ENCODE results near the gene LRRC7.

Gene LRRC7

DNA sequence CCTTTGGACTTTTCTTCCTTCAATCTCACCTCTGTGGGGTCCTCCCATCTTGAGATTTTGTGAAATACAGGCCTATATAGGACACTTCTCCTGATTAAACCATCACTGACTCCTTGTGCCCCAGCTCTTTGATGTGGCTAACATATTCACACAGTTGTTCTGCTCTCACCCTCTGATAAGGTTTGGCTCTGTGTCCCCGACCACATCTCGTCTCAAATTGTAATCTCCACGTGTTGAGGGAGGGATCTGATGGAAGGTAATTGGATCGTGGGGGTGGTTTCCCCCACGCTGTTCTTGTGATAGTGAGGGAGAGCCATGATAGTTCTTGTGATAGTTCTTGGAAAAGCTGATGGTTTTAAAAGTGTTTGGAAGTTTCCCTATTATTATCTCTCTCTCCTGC is 19.7 kb downstream of the LRRC7 start:
- DNase-seq (ENCODE audit: low read depth in 1 of 2, low spot score in 1 of 2) = no peak

DNA sequence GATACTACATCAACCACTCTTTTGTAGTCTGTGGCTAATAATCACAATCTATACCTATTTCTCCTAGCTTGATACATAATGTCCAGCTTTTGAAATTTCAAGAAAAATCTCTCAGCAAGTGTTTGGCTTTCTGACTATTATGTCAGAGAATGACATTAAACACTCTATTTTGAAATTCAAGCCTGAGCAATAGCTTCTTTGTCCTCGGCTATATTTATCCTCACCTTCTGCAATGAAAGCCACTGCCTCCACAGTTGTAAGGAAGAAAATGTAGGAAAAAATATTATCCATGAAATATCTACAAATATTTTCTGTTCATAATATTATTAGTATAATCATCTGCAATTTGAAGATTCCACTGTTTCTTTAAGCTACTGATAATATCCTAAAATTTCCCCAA is 22.1 kb downstream of the LRRC7 start:
- no peak for DNase-seq (ENCODE audit: low read depth in 1 of 2, low spot score in 1 of 2)

DNA sequence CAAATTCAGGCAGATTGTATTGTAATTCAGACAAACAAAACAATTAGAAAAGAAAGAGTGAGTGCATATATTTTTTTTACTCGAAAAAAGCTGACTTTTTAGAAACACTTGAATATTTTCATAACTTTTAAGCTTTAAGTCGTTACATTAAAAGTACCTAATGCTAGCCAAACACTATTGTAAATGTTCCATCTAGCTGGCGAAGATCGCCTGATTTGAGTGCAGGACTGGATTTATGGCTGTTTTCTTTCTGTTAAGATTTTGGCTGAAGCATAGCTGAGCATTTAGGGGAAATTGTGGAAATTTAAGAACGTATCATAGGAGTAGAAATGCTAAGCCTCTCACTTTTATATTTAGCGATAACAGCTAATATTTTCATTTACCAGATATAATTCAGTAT is 24.6 kb downstream of the LRRC7 start:
- no peak for DNase-seq (ENCODE audit: low read depth in 1 of 2, low spot score in 1 of 2)

DNA sequence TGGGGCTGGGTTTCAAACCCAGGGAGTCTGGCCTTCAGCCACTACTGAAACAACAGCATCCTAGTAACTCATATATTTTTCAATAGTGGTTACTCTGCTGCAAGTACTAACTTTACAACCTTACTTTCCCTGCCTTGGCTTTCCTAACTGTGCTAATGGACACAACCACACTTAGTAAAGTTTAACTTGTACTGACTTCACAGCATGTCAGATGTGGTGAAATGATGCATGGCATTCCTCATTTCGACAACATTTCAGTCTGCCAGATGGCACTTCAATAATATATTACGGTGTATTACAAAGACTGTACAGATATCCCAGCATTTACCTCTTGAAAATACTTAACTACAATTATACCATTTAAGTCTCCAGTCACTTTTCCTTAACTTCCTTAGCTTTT is 27.8 kb downstream of the LRRC7 start:
- DNase-seq (ENCODE audit: low read depth in 1 of 2, low spot score in 1 of 2) = no peak

DNA sequence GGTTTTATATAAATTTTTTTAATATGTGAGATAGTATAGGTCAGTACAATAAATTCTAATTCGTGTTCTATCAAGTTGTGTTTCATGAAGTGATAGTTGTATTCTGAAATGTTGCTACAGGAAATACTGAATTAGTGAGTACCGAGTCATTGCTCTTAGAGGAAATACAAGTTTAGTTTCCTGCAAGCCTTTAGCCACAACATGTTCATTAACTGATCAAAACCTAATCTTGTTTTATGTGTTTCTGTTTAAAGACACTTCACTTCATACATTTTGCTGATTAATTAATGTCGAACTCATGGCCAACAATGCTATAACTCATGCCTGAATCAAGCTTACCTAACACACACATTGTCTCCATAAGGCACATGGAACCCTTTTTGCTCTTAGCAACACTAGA is 43.6 kb downstream of the LRRC7 start:
- DNase-seq (ENCODE audit: low read depth in 1 of 2, low spot score in 1 of 2) = no peak

DNA sequence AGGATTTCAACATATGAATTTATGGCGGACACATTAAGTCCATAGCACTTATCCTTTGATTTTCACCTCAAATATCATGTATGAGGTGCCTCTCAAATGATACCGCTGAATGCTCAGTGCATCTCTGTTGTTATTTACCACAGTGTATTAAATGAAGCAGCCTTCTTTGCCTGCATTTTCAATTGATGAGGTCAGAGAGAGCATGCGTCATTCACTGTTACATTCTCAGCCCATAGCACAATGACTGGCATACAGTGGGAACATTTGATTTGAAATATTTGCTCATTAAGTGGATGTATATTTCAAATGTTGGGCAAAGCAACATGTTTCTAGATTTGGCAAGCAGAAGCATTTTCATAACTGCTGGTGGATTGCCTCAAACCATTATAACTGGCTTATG is 45.7 kb downstream of the LRRC7 start:
- DNase-seq (ENCODE audit: low read depth in 1 of 2, low spot score in 1 of 2) = no peak

DNA sequence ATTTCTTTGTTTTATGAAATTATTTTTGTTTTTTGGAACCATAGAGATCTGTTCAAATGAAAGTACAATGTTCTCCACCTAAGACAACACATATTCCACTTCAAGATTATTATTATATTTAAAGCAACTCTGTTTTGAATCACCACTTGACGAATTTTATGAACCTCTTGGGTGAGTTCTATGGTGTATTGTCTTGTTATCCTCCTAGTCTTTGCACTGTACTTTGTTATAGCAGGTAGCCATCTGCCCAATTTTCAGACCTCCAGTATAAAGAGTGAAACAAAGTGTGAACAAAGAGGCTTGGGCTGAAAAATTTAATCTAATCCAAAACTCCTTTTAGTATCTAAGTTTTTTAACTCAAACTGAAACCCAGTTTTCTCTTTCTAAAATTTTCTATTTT is 71.0 kb downstream of the LRRC7 start:
- DNase-seq (ENCODE audit: low read depth in 1 of 2, low spot score in 1 of 2) = no peak

DNA sequence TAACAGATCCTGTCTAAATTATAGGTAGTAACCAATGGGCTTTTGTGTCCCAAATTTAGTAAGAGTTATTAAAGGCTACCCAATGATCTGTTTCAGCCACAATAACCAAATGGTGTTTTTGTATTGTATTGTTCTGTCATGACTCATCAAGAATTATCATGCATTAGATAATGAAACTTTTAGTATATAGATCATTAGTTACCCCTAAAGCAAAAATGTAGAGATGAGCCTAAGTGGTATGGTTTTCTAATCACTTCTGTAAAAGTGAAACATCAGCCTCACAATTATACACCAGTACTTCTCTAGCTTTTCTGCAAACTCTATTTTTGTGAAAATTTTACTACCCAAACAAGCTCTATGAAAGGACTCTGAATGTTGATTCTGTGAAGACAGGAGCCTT is 71.4 kb downstream of the LRRC7 start:
- DNase-seq (ENCODE audit: low read depth in 1 of 2, low spot score in 1 of 2) = no peak

DNA sequence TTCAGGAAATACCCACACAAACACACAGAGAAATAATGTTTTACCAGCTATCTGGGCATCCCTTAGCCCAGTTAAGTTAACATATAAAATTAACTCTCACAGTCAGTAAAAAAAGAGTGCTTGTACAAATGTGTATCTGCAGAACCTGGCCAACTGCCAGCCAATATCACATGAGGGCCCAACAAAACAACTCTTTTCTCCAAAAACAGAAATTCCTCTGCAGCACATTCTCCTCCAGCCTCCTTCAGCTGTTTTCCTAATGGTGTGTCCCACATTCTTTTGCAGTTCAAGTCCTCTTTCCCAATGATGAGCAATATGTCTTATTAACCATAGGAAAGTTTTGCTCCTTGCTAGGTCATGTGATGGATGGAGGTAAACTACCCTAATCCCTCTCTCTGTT is 75.5 kb downstream of the LRRC7 start:
- DNase-seq (ENCODE audit: low read depth in 1 of 2, low spot score in 1 of 2) = no peak

DNA sequence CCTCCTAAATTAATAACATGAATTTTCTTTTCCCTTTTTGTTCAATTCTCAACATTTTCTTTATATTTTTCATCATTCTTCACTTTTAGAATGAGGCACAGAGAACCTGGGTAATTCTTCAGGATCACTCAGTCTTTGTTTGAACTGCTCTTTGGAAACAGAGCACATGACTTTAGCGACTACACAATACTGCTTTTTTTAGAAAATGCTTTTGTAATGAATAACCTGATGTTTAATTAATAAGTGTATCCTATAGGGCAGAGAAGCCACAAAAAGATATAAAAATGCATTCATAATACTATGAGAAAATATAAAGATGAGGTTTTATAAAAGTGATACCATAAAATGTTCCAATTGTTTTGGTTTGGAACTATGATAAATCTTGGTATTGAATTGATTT is 77.8 kb downstream of the LRRC7 start:
- no peak for DNase-seq (ENCODE audit: low read depth in 1 of 2, low spot score in 1 of 2)

DNA sequence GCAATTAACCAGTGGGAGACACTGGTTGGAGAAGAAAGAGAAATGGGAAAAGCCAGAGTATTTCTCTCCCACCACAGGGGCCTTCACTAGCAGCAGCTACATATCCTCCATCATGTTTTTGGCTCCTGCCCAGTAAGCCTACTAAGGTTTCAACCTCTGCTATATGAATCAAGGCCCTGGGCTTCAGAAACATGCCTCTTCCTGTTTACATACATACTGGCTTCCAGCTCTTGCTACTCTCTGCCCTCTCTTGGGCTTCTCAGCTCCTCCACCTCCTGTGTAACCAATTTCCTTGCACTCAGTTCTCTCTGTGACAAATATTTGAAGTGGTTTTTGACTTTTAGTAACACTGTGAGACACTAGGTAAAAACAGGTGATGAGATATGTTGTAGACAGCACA is 80.8 kb downstream of the LRRC7 start:
- no peak for DNase-seq (ENCODE audit: low read depth in 1 of 2, low spot score in 1 of 2)

DNA sequence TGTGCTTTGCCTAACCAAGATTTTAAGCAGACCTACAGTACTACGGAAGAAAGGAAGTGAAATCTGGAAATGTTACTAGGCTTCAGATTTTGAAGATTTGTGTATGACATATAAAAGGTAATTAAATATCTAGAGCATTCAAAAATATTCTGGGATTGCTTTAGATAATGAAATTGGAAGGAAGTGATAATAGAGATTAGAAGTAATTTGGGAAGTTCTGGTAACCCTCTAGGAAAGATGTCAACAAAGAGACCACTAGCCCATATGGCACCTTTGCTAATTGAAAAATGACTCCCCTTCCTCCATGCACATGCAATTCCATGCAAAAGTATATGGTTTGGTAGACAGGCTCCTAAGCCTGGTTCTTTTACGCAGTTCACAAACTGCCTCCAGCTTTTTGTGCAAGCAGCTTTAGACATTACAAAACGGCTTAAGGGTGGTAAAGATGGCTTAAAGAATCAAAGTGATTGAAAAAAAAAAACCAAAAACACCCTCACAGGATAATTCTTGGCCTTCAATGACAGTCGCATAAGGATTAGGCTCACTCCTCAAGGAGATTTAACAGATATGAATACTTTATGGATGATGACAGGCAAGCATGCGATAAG is 81.8 kb downstream of the LRRC7 start:
- no peak for DNase-seq (ENCODE audit: low read depth in 1 of 2, low spot score in 1 of 2)

DNA sequence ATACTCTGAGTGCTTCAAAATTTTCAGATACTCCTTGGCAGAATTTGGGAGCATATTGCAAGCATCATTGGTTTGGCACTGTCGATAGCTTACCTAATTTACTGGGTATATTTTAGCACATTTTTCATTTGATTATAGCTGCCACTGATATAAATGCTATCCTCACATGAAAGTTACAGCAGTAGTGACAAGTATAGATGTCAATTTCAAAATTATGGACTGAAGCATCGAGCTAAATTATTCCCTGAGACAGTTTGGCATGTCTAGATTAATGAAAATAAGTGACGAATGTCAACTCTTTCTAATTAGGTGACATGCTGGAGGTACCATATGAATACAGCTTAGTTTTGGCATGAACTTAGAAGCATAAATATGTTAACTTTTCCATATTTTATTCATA is 83.1 kb downstream of the LRRC7 start:
- DNase-seq (ENCODE audit: low read depth in 1 of 2, low spot score in 1 of 2) = no peak

DNA sequence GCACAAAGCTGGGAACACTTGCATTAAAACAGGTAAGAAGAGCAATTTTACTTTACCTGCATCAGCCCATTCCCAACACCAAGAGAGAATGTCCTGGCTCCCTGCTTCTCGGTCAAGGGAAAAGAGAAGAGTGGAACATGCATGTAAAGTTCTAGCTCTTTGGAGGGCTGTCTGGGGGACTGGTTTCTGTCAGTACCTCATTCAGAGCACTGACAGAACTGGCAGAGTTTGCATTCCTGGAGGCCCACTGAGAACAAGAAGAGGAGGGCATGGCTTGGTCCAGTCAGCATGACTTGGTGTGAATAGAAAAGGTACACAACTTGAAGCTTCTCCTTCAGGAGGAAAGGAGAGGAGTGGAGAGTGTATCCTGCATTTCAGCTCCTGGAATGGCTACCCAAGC is 83.9 kb downstream of the LRRC7 start:
- DNase-seq (ENCODE audit: low read depth in 1 of 2, low spot score in 1 of 2) = no peak

DNA sequence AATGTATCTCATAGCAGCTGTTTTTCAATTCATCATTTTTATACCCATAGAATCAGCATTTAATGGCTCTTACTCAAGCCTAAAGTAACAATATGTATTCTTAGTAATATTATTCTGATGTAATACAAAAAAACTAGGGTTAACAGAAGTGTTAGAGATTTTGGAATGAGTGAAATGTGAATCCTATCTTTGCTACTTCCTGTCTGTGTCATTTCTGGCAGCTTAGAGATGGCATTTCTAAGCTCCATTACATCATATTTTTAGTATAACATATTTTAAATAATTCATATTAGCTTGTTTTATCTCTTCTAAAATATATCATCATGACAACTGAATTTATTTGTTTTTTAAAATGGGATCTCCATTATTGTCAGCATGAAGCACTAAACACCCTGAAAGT is 90.2 kb downstream of the LRRC7 start:
- no peak for DNase-seq (ENCODE audit: low read depth in 1 of 2, low spot score in 1 of 2)

DNA sequence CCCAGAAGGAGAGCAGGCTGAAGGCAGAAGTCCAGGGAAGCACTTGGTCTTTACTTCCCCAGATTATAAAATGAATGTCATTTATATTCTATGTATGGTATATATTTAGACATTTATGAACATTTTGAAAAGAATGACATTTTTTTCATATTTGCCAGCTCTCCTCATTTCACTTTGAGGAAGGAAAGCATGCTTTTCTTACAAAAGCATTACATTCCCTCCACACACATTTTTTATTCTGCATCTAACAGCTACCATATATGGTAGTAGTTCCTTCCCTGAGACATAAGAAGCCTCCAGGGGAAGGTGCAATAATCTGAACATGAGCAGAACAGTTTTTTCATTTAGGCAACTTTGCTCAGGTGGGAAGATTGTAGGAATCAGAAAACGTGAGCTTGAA is 94.0 kb downstream of the LRRC7 start:
- DNase-seq (ENCODE audit: low read depth in 1 of 2, low spot score in 1 of 2) = no peak

DNA sequence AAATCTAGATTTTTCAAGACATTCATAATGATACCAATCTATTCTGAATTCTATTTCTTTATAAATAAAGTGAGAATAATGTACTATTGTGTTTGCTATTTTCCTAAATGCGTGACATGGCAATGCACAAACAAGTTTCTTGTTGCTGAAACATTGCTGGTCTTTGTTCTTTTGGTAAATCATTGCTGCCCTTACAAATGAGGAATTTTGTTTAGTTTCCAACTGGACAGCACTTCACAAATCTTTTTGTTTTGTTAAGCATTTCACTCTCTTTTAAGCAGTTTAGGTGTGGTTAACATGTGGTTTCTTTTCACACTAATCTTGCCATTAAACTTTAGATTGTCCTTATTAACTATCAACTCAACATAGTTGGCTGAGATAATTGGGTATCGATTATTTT is 94.6 kb downstream of the LRRC7 start:
- no peak for DNase-seq (ENCODE audit: low read depth in 1 of 2, low spot score in 1 of 2)

DNA sequence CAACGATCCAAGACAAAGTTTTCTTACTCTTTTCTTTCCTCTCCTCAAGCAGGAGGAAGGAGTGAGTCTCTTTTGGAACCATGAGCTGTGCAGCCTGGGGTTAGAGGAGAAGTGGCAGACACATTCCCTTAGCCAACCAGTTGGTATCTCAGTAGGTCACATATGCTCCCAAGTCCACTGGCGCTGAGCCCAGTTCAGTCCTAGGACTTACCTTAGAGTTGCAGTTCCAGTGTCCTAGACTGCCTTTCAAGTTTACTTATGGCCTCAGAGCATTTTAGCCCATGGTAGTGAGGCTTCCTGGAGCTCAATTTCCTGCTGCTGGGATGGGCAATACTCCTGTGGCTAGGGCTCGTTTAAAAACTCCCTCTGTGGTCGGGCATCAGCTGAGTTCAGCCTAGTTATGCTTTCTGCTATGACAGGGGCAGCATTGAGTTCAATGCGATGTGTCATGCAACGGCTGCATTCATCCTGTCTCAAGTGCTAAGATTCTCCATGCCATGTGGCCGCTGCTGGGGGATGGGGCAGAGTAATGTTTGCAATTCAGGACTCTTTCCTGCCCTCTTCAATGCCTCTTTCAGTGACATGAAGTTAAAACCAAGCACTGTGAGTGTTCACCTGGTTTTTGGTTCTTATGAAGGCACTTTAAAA is 103.8 kb downstream of the LRRC7 start:
- DNase-seq (ENCODE audit: low read depth in 1 of 2, low spot score in 1 of 2) = no peak

DNA sequence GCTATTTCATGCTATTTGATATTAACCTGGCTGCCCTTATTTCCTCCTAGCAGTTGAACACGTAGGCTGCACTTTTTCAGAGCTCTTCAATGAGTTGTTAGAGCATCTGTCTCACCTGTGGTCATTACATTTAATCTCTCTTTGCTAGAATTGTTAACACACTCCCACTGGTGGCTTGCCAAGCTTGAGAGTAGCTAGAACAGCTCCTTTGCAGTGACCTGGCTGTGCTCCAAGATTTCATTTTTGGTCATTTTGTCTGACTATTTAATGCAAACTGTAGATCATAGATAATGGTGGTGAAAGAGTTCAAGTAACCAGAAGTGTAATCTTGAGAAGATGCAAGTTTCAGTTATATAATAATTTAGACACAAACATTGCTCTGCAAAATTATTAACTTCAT is 105.6 kb downstream of the LRRC7 start:
- DNase-seq (ENCODE audit: low read depth in 1 of 2, low spot score in 1 of 2) = no peak

DNA sequence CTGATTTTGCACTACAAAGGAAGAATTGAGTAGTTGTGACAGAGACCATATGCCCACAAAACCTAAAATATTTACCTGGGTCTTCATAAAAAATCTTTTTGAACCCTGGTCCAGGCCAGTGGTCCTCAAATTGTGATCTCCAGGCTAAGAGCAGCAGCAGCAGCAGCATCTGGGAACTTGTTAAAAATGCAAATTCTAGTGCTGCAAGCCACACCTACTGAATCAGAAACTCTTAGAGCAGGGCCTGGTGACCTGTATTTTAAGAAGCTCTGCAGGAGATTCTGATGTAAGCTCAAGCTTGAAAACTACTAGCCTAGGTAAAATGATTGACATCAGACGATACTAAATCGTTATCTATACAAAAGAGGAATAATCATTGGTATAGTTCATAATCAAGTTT is 112.2 kb downstream of the LRRC7 start:
- no peak for DNase-seq (ENCODE audit: low read depth in 1 of 2, low spot score in 1 of 2)

DNA sequence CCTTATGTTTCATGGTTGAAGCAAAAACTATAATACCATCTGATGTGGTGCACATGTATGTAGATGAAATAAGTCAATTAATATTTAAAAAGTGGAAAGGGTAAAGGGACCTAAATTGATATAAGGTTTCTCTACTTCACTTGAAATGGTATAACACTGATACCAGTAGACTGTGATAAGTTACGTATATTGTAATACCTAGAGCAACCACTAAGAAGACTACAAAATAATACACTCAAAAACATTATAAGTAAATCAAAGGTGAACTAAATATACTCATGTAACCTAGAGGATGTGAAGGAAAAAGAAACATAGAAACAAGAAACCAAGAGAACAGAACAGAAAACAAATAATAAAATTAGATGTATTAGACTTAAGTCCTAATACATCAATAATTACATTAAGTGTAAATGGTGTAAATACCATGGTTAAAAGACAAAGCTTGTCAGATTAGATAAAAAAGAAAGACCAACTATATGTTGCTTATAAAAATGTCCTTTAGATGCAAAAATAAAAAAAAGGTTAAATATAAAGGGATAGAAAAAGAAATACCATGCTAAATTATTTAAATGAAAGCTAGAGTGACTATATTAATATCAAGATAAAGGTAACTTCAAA is 118.8 kb downstream of the LRRC7 start:
- DNase-seq (ENCODE audit: low read depth in 1 of 2, low spot score in 1 of 2) = no peak

DNA sequence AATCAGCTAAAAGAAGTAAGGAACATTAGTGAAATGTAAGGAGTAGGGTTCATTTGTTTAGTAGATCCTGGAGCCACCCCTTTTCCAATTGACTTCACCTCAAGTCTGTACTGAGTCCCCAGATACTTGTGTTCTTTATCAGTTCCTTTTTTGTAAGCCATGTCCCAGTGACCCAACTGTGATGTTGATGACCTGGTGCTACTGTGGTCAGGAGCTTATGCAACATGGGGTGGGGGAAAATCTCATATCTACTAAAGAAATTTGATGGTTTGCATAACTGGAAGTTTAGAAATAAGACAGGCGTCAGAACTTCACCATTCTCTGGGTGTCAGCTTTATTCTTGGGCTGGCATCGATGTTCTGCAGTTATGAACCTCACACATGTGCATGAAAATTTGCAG is 120.5 kb downstream of the LRRC7 start:
- DNase-seq (ENCODE audit: low read depth in 1 of 2, low spot score in 1 of 2) = no peak

DNA sequence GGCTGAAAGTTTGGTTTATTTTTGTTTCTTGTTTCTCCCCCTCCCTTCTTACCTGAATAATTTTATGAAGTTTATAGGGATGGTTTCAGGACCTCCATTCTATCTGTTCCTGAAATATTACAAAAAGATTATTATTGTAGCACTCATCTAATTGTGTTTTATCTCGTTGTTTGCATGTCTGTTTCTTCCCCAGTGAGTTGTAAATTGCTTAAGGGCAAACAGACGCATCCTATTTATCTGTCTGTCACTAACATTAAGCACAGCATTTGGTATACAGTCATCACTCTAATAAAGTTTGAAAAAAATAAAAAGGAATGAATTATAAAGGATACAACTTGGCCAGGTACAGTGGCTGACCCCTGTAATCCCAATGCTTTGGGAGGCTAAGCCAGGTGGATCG is 123.5 kb downstream of the LRRC7 start:
- no peak for DNase-seq (ENCODE audit: low read depth in 1 of 2, low spot score in 1 of 2)

Measured in activated CD4-positive, alpha-beta T cell treated with anti-CD3 and anti-CD28 coated beads, Interleukin-2, amount 50 U/mL, for 24 hours (primary cell).